ENCODE data around the gene AK5. TPM values are rescaled to one million over a fixed set of nuclear protein-coding genes. Genes with fewer than 3 reads are reported as not detected.
"Not testable (repeated sequence)": the region's sequence is repeated elsewhere in the genome, so short reads cannot be mapped to it uniquely, and the experiment has no call there.

AK5 gene
- polyA plus RNA-seq, 2 of the 4 experiments (the other 2 are of a cell fraction) = 4.9 to 6.1 TPM

DNA sequence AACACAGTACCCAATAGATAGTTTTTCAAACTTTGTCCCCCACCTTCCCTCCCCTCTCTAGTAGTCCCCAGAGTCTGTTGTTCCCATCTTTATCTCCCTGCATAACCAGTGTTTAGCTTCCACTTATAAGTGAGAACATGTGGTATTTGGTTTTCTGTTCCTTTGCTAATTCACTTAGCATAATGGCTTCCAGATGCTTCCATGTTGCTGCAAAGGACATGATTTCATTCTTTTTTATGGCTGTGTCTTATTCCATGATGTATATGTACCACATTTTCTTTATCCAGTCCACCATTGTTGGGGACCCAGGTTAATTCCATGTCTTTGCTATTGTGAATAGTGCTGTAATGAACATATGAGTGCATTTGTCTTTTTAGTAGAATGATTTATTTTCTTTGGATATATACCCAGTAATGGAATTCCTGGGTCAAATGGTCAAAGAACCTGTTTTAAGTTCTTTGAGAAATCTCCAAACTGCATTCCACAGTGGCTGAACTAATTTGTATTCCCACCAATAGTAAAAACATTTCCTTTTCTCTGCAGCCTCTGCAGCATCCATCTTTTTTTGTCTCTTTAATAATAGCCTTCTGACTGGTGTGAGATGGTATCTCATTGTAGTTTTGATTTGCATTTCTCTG lies 126.0 kb downstream of the AK5 start:
- ATAC-seq (no peak), FAIRE-seq (no peak), DNase-seq (ENCODE audit: low read depth in 1 of 2, low spot score in 1 of 2) (no peak)
- TF ChIP-seq ZC3H11A (IDR thresholded peaks at IDR 0.05) = no peak
- CTCF ChIA-PET = no interaction called here
- POLR2A ChIA-PET = no interaction called here
- Histone ChIP-seq H3K4me1 (peaks cover 22% of the 10 kb centered on the region), H3K4me3 (no peak overlapping the region), H3K27ac (no peak overlapping the region), H3K4me2 (no peak overlapping the region), H3K9me3 (no peaks in the 10 kb centered on the region)

DNA sequence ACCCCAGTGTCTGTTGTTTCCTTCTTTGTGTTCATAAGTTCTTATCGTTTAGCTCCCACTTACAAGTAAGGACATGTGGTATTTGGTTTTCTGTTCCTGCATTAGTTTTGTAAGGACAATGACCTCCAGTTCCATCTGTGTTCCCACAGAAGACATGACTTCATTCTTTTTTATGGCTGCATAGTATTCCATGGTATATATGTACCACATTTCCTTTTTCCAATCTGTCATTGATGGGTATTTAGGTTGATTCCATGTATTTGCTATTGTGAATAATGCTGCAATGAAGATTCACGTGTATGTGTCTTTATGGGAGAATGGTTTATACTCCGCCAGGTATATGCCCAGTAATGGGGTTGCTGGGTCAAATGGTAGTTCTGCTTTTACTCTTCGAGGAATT lies 127.1 kb downstream of the AK5 start:
- WGBS (ENCODE audit: missing lambda C conversion rate) = 90% methylated on average over 4 of the region's 4 CpGs
- CTCF ChIA-PET; POLR2A ChIA-PET; FAIRE-seq; H3K27ac ChIP-seq; H3K4me2 ChIP-seq; H3K4me3 ChIP-seq; H3K9me3 ChIP-seq; DNase-seq (ENCODE audit: low read depth in 1 of 2, low spot score in 1 of 2); ATAC-seq: not testable (repeated sequence)
- peaks cover 27% of the 10 kb centered on the region for H3K4me1 ChIP-seq

GRCh38 chr1:77412069-77412819 lies 130.4 kb downstream of the AK5 start:
- H3K9me3 ChIP-seq = no peaks in the 10 kb centered on the region
- TF ChIP-seq CHD4 (IDR thresholded peaks at IDR 0.05; ENCODE audit: borderline replicate concordance) (no peak), HDAC2 (IDR thresholded peaks at IDR 0.05) (no peak), JUN (IDR thresholded peaks at IDR 0.05) (no peak), POLR2A (IDR thresholded peaks at IDR 0.05; ENCODE audit: low read length) (no peak), FOXS1 (CRISPR knock-in tag; IDR thresholded peaks at IDR 0.05) (no peak), NR3C1 (IDR thresholded peaks at IDR 0.05) (no peak), CEBPB (IDR thresholded peaks at IDR 0.05) (peak in 1 of 2 experiments; percentile 52; a peak in 1 of 4 replicates), JUNB (IDR thresholded peaks at IDR 0.05) (0 out of 2 replicates have a peak, but pooled peaks have one; percentile 22), NFE2L2 (conservative IDR thresholded peaks at IDR 0.05; ENCODE audit: low read length) (no peak), SREBF2 (IDR thresholded peaks at IDR 0.05) (no peak), MAFK (IDR thresholded peaks at IDR 0.05; ENCODE audit: partially characterized antibody) (no peak), FOSL2 (IDR thresholded peaks at IDR 0.05) (peak; percentile 54; the same call in 1 of the 2 replicates), FOSL2 (CRISPR knock-in tag; IDR thresholded peaks at IDR 0.05) (peak; percentile 86), RAD21 (conservative IDR thresholded peaks at IDR 0.05 in 1 of 2, IDR thresholded peaks at IDR 0.05 in 1 of 2) (0 out of 5 replicates have a peak, but pooled peaks of 1 of the 2 experiments have one; percentile 18)
- TF ChIP-seq, protein P1, sequence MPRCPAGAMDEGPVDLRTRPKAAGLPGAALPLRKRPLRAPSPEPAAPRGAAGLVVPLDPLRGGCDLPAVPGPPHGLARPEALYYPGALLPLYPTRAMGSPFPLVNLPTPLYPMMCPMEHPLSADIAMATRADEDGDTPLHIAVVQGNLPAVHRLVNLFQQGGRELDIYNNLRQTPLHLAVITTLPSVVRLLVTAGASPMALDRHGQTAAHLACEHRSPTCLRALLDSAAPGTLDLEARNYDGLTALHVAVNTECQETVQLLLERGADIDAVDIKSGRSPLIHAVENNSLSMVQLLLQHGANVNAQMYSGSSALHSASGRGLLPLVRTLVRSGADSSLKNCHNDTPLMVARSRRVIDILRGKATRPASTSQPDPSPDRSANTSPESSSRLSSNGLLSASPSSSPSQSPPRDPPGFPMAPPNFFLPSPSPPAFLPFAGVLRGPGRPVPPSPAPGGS (IDR thresholded peaks at IDR 0.05) = no peak
- TF ChIP-seq, protein P2, sequence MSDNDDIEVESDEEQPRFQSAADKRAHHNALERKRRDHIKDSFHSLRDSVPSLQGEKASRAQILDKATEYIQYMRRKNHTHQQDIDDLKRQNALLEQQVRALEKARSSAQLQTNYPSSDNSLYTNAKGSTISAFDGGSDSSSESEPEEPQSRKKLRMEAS (IDR thresholded peaks at IDR 0.05) = no peak
- ChIA-PET POLR2A (no interaction called here), CTCF (interaction anchor here (1.2 kb wide), 1 partner anchor 9 kb away, joined by 4 read pairs; no protein-coding TSS in a partner anchor)
- peaks cover 22% of the 10 kb centered on the region for H3K4me1 ChIP-seq
- peak overlapping the region; percentile 63 to 82 for H3K27ac ChIP-seq
- no peak for FAIRE-seq
- H3K4me3 ChIP-seq = no peak overlapping the region
- peak; percentile 21 to 52 for DNase-seq (ENCODE audit: low read depth in 1 of 2, low spot score in 1 of 2)
- H3K4me2 ChIP-seq = peak overlapping the region; percentile 67
- 48% methylated on average over 9 of the region's 9 CpGs for WGBS (ENCODE audit: missing lambda C conversion rate)
- ATAC-seq = peak; percentile 91 to 94

GRCh38 chr1:77412820-77413530 lies 131.2 kb downstream of the AK5 start:
- TF ChIP-seq HOXB5 (CRISPR knock-in tag; IDR thresholded peaks at IDR 0.05) (no peak), MAZ (IDR thresholded peaks at IDR 0.05; ENCODE audit: borderline replicate concordance, low read depth, low read length) (no peak), ZFP36 (IDR thresholded peaks at IDR 0.05; ENCODE audit: borderline replicate concordance, partially characterized antibody) (no peak), BHLHE40 (IDR thresholded peaks at IDR 0.05; ENCODE audit: low read depth, low read length) (no peak), EHF (CRISPR knock-in tag; IDR thresholded peaks at IDR 0.05) (no peak), FOXS1 (CRISPR knock-in tag; IDR thresholded peaks at IDR 0.05) (no peak), SREBF2 (IDR thresholded peaks at IDR 0.05) (no peak), CBX2 (IDR thresholded peaks at IDR 0.05; ENCODE audit: borderline replicate concordance, low read depth) (no peak), HEYL (CRISPR knock-in tag; IDR thresholded peaks at IDR 0.05) (no peak), ZNF302 (CRISPR knock-in tag; IDR thresholded peaks at IDR 0.05) (no peak), NR3C1 (IDR thresholded peaks at IDR 0.05) (no peak), FOSB (CRISPR knock-in tag; IDR thresholded peaks at IDR 0.05) (no peak), PHF8 (IDR thresholded peaks at IDR 0.05; ENCODE audit: borderline replicate concordance, low read depth) (no peak), RARB (CRISPR knock-in tag; IDR thresholded peaks at IDR 0.05) (no peak), TFCP2L1 (CRISPR knock-in tag; IDR thresholded peaks at IDR 0.05) (no peak), EP300 (IDR thresholded peaks at IDR 0.05) (no peak)
- TF ChIP-seq, protein P3, sequence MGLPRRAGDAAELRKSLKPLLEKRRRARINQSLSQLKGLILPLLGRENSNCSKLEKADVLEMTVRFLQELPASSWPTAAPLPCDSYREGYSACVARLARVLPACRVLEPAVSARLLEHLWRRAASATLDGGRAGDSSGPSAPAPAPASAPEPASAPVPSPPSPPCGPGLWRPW (IDR thresholded peaks at IDR 0.05) = no peak
- CTCF ChIA-PET = interaction anchor here (1.2 kb wide), 1 partner anchor 8 kb away, joined by 4 read pairs; no protein-coding TSS in a partner anchor
- 71% methylated on average over 8 of the region's 8 CpGs for WGBS (ENCODE audit: missing lambda C conversion rate)
- no peak for FAIRE-seq
- no peaks in the 10 kb centered on the region for H3K9me3 ChIP-seq
- POLR2A ChIA-PET = no interaction called here
- H3K4me2 ChIP-seq = peak overlapping the region; percentile 67
- peak overlapping the region; percentile 63 to 82 for H3K27ac ChIP-seq
- no peak overlapping the region for H3K4me3 ChIP-seq
- peak in 1 of 2 experiments; percentile 48; a peak in 2 of 6 replicates for ATAC-seq
- no peak for DNase-seq (ENCODE audit: low read depth in 1 of 2, low spot score in 1 of 2)
- peaks cover 22% of the 10 kb centered on the region for H3K4me1 ChIP-seq

All from A549 (cell line).